Hindlimb muscle (tissue), 1 donor: ENCODE data around the gene GPHN. TPM values are rescaled to one million over a fixed set of nuclear protein-coding genes. Genes with fewer than 3 reads are reported as not detected.
"Not testable (repeated sequence)": the region's sequence is repeated elsewhere in the genome, so short reads cannot be mapped to it uniquely, and the experiment has no call there.

Source experiments
- DNase-seq: peaks from one replicate; pipeline ENCODE4 v3.0.0-alpha.2; 2013
- polyA plus RNA-seq: library from polyadenylated mRNA; unstranded; fragments of 120-200 nt; gene quantifications from one replicate; pipeline ENCODE4 v1.2.1, GENCODE V29; 2013; ENCODE audit not compliant: insufficient read length

The GPHN gene
- polyA plus RNA-seq, 1 donor = 12.4 TPM

GRCh38 chr14:66677780-66678179, 169.8 kb downstream of the GPHN start:
- DNase-seq = no peak

GRCh38 chr14:66680216-66680615, 172.3 kb downstream of the GPHN start:
- DNase-seq = no peak

- DNase-seq = no peak
Observed at GRCh38 chr14:66696326-66696725, 188.4 kb downstream of the GPHN start.

GRCh38 chr14:66698503-66698902, 190.6 kb downstream of the GPHN start:
- DNase-seq = no peak

- no peak for DNase-seq
Observed at GRCh38 chr14:66701813-66702212, 193.9 kb downstream of the GPHN start.

GRCh38 chr14:66708267-66708666, 200.3 kb downstream of the GPHN start:
- DNase-seq = no peak

- no peak for DNase-seq
Observed at GRCh38 chr14:66709291-66709690, 201.3 kb downstream of the GPHN start.

GRCh38 chr14:66714291-66714690, 206.3 kb downstream of the GPHN start:
- DNase-seq = not testable (repeated sequence)

GRCh38 chr14:66715313-66715712, 207.4 kb downstream of the GPHN start:
- DNase-seq = not testable (repeated sequence)

GRCh38 chr14:66716227-66716626, 208.3 kb downstream of the GPHN start:
- no peak for DNase-seq

GRCh38 chr14:66717561-66718140, 209.7 kb downstream of the GPHN start:
- no peak for DNase-seq

GRCh38 chr14:66724996-66725395, 217.0 kb downstream of the GPHN start:
- DNase-seq = no peak

- not testable (repeated sequence) for DNase-seq
Observed at GRCh38 chr14:66731298-66731697, 223.4 kb downstream of the GPHN start.

- no peak for DNase-seq
Observed at GRCh38 chr14:66735853-66736252, 227.9 kb downstream of the GPHN start.

- no peak for DNase-seq
Observed at GRCh38 chr14:66739826-66740225, 231.9 kb downstream of the GPHN start.

GRCh38 chr14:66745078-66745477, 237.1 kb downstream of the GPHN start:
- no peak for DNase-seq

GRCh38 chr14:66746316-66747006, 238.5 kb downstream of the GPHN start:
- peak; percentile 4 for DNase-seq

GRCh38 chr14:66752109-66752508, 244.2 kb downstream of the GPHN start:
- no peak for DNase-seq

GRCh38 chr14:66758031-66758613, 250.2 kb downstream of the GPHN start:
- no peak for DNase-seq

GRCh38 chr14:66772146-66772545, 264.2 kb downstream of the GPHN start:
- no peak for DNase-seq

- DNase-seq = no peak
Observed at GRCh38 chr14:66782853-66783252, 274.9 kb downstream of the GPHN start.

GRCh38 chr14:66790101-66790500, 282.2 kb downstream of the GPHN start:
- no peak for DNase-seq

- no peak for DNase-seq
Observed at GRCh38 chr14:66802962-66803361, 295.0 kb downstream of the GPHN start.

- no peak for DNase-seq
Observed at GRCh38 chr14:66804141-66804540, 296.2 kb downstream of the GPHN start.
